ENCODE data around the gene CDKN2AIP.

Gene CDKN2AIP, protein sequence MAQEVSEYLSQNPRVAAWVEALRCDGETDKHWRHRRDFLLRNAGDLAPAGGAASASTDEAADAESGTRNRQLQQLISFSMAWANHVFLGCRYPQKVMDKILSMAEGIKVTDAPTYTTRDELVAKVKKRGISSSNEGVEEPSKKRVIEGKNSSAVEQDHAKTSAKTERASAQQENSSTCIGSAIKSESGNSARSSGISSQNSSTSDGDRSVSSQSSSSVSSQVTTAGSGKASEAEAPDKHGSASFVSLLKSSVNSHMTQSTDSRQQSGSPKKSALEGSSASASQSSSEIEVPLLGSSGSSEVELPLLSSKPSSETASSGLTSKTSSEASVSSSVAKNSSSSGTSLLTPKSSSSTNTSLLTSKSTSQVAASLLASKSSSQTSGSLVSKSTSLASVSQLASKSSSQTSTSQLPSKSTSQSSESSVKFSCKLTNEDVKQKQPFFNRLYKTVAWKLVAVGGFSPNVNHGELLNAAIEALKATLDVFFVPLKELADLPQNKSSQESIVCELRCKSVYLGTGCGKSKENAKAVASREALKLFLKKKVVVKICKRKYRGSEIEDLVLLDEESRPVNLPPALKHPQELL

DNA sequence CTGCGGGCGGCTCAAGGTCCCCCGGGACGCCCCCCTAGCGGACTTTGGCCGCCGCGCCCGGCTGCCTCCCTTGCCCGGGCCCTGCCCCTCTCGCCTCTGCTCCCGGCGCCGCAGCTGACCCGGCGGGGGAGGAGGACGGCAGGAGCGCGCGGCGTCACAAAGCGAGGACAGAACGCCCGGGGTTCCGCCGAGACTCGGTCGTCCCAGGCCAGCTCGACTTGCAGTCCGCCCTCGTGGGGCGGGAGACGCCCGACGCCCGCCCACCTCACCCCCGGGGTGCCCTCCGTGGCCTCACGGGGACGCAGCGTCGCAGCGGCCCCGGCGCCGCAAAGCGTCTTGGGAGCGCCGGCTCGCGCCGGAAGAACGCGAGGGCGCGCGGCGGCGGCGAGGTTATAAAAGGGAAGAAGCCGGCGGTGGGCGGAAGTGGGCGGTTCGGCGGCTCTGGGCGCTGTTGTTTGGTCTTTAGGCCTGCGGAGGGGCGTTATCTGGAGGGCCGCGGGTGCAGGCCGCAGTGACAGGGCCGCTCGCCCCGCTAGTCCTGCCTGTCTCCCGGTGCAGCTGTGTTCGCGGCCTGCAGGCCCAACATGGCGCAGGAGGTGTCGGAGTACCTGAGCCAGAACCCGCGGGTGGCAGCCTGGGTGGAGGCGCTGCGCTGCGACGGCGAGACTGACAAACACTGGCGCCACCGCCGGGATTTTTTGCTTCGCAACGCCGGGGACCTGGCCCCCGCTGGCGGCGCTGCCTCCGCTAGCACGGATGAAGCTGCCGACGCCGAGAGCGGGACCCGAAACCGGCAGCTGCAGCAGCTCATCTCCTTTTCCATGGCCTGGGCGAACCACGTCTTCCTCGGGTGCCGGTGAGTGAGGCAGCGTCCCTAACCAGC lies at the start of gene CDKN2AIP:
Gene CDKN2AIP (plus strand): TSS at position 423 of the 883 bp plus-strand sequence. CDS start 162 bp downstream, at position 585.
- in situ Hi-C loops (cut with HindIII; ENCODE audit: low sequenced_read_pairs): no loop called here

DNA sequence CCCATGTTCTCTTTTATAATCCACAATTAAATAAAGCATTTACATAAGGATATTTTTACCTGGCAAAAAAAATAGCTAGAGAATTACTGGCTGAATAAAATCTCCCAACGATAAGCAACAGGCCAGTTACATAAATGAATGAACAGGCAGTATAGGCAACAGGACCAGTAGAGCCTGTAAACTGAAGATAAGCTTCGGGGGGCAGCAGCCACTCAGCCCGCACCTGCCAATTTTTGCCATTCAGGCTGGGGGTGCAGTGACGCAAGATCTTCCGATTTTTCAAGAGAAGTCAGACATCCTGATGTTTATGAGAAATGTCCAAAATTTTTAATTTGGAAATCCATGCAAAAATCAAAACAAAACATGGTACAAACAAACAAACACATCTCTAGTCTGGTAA lies 49.0 kb upstream of the CDKN2AIP start:
- in situ Hi-C loops (cut with HindIII; ENCODE audit: low sequenced_read_pairs): no loop called here

DNA sequence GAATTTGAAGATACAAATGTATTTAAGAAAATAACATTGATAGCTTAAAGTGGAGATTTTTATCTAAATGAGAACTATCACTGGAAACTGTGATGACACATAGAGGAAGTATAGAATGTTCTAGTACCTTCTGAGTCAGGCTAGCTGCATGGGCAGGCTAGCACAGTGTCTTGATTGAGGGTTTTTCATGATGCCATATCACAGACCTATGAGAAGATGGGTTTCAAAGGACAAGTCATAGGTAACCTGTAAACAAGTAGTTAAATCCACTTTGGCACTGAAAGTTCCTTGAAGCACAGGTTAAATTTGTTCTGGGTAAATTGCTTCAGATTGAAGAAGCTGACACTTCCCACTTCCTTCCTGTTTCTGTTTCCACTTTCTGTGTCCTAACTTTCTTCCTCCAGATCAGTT lies 48.2 kb upstream of the CDKN2AIP start:
- in situ Hi-C loops (cut with HindIII; ENCODE audit: low sequenced_read_pairs): no loop called here

DNA sequence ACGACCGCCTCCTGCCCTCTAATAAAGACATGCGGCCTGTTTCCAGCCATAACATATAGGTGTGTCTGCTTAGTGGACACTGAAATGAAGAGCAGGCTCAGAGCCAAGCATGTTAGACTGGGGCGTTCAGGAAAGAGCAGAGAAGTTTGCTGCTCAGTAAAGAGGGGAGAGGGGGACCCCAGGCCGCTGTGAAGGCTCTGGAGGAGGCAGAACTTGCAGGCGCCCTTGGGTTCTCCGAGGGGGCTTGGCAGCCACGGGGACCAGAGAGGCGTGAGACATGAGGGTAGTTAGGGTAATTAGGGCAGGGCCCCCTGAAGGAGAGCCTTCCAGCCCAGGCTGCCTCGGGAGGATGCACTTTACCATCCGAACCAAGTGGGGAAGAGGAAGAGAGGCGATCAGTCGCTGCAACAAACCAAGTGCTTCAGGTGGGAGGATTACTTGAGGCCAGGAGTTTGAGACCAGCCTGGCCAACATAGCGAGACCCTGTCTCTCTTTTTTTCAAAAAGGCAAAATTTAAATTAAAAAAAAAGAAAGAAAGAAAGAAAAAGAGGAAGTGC lies 46.6 kb upstream of the CDKN2AIP start:
- in situ Hi-C loops (cut with HindIII; ENCODE audit: low sequenced_read_pairs): no loop called here

DNA sequence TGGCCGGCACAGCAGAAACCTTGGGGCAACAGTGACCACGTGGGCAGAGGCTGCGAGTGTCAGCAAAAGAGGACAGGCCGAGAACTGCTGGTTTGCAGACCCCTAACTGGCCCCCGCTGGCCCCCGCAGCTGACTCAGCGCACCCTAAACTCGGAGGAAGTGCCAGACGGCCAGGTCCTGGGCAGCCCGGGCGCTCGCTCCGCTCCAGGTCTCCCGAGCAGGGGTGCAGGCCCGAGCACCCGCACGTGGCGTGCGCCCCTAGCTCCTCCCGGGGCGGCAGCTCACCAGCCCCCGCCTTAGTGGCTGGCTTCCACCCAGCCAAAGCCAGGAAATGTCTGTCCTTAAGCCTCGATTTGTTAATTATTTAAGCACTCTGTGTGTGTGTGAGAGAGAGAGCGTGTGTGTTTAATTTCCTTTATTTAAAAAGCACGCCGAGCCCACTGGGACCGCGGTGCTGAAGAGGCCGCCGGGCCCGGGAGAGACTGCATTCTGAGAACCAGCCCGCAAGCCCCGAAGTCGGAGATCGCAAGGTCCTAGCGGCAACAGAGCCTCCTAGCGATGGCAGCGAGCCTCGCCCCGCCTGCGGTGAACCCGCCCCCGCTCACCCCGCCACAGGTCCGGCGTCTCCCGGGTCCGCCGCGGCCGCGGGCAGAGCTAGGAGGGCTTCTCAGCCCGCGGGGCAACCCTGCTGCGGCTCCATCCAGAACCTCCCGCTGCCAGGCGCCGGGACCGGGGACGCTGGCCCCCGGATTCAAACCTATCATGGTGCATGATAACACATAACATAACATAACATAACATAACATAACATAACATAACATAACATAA lies 45.9 kb upstream of the CDKN2AIP start:
- in situ Hi-C loops (cut with HindIII; ENCODE audit: low sequenced_read_pairs): no loop called here

DNA sequence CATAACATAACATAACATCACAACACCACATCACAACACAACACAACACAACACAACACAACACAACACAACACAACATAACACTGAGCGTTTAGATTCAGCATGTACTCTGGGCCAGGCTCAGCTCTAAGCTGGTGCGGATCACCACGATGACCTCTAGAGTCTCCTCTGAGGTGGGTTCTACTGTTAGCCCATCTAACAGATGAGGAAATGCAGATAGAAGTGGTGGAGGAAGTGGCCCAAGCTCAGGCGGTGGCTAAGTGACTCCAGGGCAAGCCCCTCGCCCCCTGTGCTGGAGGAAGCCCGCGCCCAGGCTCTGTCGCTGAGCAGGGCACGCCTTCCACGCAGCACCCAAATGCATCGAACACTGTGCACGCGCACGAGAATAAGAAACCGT lies 45.3 kb upstream of the CDKN2AIP start:
- in situ Hi-C loops (cut with HindIII; ENCODE audit: low sequenced_read_pairs): no loop called here

DNA sequence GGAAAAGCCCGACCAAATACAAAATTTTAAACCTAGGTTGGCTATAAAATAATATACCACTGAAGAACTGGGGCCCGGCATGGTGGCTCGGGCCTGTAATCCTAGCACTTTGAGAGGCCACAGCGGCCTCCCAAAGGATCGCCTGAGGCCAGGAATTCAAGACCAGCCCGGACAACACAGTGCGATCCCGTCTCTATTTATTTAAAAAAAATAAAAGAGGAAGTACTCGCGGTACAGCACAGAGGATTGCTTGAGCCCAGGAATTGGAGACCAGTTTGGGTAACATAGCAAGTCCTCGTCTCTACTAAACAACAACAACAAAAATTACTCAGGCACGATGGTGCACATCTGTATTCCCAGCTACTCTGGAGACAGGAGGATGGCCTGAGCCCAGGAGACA lies 44.8 kb upstream of the CDKN2AIP start:
- in situ Hi-C loops (cut with HindIII; ENCODE audit: low sequenced_read_pairs): no loop called here

DNA sequence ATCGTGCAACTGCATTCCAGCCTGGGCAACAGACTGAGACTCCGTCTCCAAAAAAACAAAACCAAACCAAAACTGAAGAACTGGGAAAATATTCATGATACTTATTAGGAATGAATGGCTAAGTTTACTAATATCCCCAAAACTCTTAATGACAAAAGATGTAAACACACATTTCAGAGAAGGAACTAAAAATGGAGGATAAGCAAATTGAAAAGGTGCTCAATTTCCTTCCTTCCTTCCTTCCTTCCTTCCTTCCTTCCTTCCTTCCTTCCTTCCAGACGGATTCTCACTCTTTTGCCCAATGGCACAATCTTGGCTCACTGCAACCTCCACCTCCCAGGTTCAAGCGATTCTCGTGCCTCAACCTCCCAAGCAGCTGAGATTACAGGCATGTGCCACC lies 44.4 kb upstream of the CDKN2AIP start:
- in situ Hi-C loops (cut with HindIII; ENCODE audit: low sequenced_read_pairs): no loop called here

DNA sequence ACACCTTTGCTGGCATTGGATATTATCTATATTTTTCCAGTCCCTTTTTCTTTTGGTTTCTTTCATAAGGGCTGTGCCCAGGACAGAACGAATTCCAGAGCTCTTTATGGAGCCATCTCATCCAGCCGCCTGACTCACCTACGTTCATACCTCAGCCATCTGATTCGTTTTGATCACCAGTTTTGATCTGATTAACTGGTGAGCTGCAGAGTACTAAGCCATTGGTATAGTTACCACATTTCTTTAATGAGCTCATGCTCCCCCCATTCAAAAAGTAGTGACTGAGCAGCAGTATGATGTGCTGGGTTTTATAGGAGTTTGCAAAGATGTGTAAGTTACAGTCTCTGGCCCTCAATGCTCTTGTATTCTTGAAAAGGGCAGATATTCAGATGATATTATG lies 43.0 kb upstream of the CDKN2AIP start:
- in situ Hi-C loops (cut with HindIII; ENCODE audit: low sequenced_read_pairs): no loop called here

DNA sequence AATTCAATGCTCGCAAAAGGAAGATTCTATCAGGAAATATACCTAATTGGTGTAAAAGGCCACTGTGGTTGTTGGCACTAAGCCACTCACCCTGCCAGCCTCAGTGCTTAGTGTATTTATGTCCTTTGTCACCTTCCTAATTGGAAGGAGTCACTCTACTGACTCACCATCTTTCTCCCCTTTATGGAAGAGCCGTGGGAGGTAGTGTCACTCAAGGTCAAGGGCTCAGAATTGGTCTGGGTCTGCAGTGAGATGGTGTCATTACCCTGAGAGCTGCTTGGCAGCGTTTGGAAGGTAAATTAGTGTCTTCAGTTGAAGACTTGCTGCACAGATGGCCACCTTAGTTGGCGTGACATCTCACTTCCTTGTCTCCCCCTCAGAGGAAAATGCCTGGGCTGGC lies 41.7 kb upstream of the CDKN2AIP start:
- in situ Hi-C loops (cut with HindIII; ENCODE audit: low sequenced_read_pairs): no loop called here

DNA sequence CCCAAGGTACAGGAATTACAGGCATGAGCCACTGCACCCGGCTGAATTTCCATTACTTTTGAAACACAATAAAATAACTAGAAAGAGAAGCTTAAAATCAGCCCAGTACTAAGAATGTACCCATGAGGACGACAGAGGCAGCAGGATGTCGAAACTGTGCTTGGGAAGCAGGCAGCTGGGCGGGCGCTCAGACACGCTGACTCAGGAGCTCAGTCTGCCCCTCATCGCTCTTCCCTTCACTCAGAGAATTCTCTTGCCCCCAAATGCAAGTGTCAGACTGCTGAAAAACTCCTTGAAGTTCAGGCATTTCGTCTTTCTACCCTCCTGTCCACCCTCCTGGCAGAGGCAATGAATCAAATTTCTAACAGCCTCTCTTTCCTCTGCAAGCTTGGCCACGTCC lies 41.0 kb upstream of the CDKN2AIP start:
- in situ Hi-C loops (cut with HindIII; ENCODE audit: low sequenced_read_pairs): no loop called here

DNA sequence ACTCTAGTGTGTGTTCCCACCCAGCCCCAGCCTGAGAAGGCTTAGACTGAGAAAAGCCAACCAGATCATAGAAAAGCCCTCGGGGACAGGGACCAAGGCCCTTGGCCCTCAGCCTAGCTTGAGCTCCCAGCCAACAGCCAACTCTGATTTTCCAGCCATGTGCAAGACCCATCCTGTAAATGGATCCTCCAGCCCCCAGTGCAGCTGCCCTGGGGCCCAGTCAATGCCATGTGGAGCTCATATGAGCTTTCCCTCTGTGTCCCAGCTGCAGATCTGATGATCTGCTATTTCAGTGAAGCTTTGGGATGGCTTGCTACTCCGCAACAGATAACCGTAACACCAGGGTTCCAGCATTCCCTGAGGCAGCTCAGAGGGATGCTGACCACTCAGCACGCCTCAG lies 40.5 kb upstream of the CDKN2AIP start:
- in situ Hi-C loops (cut with HindIII; ENCODE audit: low sequenced_read_pairs): no loop called here

DNA sequence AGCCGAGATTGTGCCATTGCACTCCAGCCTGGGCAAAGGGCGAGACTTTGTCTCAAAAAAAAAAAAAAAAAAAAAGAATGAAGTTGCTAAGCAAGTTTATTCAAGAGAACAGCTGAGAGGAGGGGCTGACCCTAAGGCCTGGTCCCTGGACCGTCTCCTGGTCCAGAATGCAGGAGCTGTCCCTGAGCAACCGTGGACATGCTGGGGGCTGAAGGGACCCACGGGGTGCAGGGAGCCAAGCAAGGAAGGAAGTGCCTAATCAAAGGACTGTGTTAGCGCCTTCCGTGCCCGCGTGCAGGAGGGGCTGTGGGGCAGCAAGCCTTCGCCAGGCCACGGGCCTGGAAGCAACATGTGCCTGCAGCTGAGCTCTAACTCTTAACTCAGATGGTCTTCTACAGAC lies 39.1 kb upstream of the CDKN2AIP start:
- in situ Hi-C loops (cut with HindIII; ENCODE audit: low sequenced_read_pairs): no loop called here

DNA sequence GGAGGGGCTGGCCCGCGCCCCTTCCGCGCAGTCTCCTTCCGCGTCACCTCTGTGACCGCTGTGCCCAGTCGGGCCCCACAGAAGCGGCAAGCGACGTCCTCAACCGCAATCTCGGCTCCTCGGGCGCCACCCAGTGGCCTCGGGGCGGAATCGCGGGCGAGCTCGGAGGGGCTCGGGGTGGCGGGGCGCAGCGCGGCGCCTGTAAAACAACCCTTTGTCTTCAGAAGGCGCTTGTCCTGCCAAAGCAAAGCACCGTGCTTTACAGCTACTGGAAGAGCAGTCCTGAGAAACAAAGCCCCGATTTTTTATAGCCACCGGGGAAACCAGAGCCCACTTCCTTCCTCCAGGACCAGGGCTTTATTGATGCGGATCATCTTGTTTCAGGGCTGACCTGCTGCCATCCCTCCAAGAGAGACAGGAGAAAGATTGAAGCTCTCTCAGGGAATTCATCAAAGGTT lies 37.3 kb upstream of the CDKN2AIP start:
- in situ Hi-C loops (cut with HindIII; ENCODE audit: low sequenced_read_pairs): no loop called here

DNA sequence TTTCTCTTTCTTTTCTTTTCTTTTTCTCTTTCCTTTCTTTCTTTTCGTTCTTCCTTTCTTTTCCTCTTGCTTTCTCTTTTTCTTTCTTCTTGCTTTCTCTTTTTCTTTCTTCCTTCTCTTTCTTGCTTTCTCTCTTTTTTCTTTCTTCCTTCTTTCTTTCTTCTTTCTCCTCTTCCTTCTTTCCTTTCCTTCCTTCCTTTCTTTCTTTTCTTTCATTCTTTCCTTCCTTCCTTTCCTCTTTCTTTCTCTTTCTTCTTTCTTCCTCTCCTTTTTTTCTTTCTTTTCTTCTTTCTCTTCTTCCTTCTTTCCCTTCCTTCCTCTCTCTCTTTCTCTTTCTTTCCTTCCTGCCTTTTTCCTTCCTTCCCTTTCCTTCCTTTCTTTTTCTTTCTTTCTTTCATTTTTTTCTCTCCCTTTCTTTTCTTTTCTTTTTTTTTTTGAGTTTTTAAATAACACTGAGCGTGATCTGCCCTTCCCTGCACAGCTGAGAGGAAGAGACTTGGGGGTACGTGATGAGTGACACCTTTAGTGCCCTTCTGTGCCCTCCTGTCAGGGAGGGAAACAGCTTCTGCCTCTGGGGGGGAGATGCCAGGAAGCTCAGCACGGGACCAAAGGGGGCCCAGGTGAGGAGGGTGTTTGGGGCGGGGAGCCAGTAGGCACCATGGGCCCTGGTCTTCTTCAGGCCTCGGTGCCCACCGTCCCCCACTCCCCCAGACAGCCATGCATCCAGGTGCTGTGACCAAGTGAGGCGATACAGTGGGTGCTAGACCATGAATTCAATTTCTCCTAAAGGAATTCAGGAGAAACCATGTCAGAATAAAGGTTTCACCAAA lies 36.6 kb upstream of the CDKN2AIP start:
- in situ Hi-C loops (cut with HindIII; ENCODE audit: low sequenced_read_pairs): no loop called here

DNA sequence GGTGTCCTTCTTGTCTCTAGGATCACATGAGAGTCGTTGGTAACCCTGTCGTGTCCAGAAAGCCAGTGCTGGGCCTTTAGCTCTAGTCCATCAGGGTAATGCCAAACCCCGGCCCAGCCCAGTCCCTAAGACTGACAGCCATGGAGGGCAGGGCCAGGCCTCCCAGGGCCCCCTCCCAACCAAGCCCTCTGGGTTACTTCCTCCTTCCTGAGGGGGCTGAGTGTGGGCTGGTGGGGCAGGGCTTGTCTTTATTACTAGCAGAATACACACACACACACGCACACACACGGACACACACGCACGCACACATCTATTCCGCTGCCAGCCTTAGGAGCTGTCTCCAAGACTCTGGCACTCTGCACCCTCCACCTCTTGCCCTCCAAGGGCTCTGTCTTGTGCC lies 35.6 kb upstream of the CDKN2AIP start:
- in situ Hi-C loops (cut with HindIII; ENCODE audit: low sequenced_read_pairs): no loop called here

DNA sequence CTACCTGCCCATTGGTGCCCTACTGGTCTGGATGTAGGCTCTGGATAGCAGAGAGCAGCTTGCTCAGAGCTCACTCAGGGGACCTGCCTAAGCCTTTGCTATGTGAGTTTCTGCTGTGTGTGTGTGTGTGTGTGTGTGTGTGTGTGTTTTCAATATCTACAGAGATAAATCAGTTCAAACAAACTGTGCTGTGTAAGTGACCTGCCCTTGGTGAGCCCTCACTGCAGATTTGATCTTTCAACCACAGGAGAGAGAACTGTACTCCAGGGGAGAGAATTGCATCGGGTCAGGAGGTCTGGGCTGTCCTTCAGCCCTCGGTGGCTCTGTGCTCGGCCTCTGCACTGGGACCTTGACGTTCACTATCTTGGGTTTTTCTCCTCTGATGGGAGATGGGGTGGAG lies 35.0 kb upstream of the CDKN2AIP start:
- in situ Hi-C loops (cut with HindIII; ENCODE audit: low sequenced_read_pairs): no loop called here

DNA sequence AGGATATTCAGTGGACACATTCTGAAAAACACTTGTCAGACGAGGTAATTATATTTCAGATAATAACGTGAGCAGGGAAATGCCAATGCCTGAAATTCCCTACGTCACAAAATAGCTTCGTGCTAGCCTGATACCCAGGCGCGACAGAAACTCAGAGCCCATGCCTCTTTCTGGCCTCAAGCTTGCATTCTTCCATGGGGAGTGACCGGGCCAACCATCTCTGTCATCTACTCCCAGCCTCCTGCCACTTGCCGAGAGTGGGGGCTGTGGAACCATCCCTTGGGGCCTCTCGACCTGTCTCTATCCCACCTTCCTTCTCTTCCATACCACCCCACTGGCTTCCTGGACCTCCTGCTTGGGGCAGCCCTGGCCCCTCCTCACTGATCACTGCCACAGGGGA lies 34.5 kb upstream of the CDKN2AIP start:
- in situ Hi-C loops (cut with HindIII; ENCODE audit: low sequenced_read_pairs): no loop called here

DNA sequence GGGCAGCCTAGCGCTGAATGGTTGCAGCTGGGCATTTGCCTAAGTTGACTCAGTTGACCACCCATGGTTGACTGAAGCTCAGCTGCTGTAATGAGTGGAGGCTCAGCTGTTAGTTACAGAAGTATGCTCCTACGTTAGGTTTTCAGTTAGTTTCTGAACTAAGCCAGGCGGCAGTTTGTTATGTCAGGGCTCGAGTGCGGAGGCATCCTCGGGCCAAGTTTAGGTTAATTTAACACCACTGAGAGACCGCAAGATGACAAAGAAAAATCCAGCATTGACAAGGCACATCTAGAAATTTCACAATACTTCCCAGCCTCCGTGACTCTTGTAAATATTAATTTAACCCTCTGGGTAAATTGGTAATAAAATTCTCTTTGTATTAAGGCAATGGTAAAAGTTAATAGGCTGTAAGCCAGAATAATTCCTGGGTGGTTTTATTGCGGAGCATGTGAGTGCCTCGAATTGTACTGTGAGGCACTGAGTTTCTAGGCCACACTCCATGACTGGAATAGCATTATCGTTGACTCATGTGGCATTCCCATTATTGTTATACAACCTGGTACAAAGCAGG lies 33.1 kb upstream of the CDKN2AIP start:
- in situ Hi-C loops (cut with HindIII; ENCODE audit: low sequenced_read_pairs): no loop called here

Measured in DLD1 (cell line).